Gastroesophageal sphincter (tissue), 4 donors: ENCODE data around the gene BLVRA. TPM values are rescaled to one million over a fixed set of nuclear protein-coding genes. Genes with fewer than 3 reads are reported as not detected.
"Not testable (repeated sequence)": the region's sequence is repeated elsewhere in the genome, so short reads cannot be mapped to it uniquely, and the experiment has no call there.

Experiments
- ATAC-seq: fragments of 150-250 bp; one replicate; pipeline ENCODE4 v1.9.1; 2016; ENCODE audit warnings: mild to moderate bottlenecking, moderate library complexity
- H3K27ac ChIP-seq, 4 donors: fragments of 200-600 bp; sonication (generic) in 3 of 4; 1 replicate in 3 of 4; 2 replicates in 1 of 4; pipeline ENCODE4 v1.5.1; 2016 to 2019
- H3K27me3 ChIP-seq: fragments of 200-600 bp; sonication (generic); one replicate; pipeline ENCODE4 v1.5.1; 2019
- H3K36me3 ChIP-seq, 2 donors: fragments of 200-600 bp; sonication (generic); one replicate each; pipeline ENCODE4 v1.5.1; 2019; ENCODE audit warnings: control low read depth in 1 of 2
- H3K4me1 ChIP-seq, 3 donors: fragments of 200-600 bp; sonication (generic); 1 replicate in 2 of 3; 2 replicates in 1 of 3; pipeline ENCODE4 v1.5.1; 2016 to 2019; ENCODE audit warnings: control low read depth in 2 of 3
- H3K4me3 ChIP-seq, 2 donors: fragments of 200-600 bp; sonication (generic); one replicate each; pipeline ENCODE4 v1.5.1; 2019; ENCODE audit warnings: mild to moderate bottlenecking in 1 of 2, moderate library complexity in 1 of 2
- H3K9me3 ChIP-seq, 3 donors: fragments of 200-600 bp; sonication (generic); one replicate each; pipeline ENCODE4 v1.5.1; 2017 to 2019; ENCODE audit warnings: control low read depth in 2 of 3
- CTCF ChIP-seq, 4 experiments: fragments of 200-600 bp in 2 of 4; fragments of 450-650 bp in 2 of 4; sonication (generic) in 1 of 4; IDR thresholded peaks; one replicate each; pipeline ENCODE4 v1.5.1; 2017 to 2019; ENCODE audit warnings: antibody characterized with exemption in 4 of 4, mild to moderate bottlenecking in 2 of 4, moderate library complexity in 2 of 4
- EP300 ChIP-seq: sonication (generic); formaldehyde crosslinking; IDR thresholded peaks from one replicate; pipeline ENCODE4 v1.6.1; 2017; ENCODE audit warnings: antibody characterized with exemption, mild to moderate bottlenecking
- POLR2A ChIP-seq, 2 donors: fragments of 450-650 bp; IDR thresholded peaks; one replicate each; pipeline ENCODE4 v1.6.1; 2017; ENCODE audit warnings: antibody characterized with exemption in 2 of 2, mild to moderate bottlenecking in 2 of 2, moderate library complexity in 1 of 2
- POLR2AphosphoS5 ChIP-seq: sonication (generic); formaldehyde crosslinking; IDR thresholded peaks from one replicate; pipeline ENCODE4 v1.6.1; 2017; ENCODE audit warnings: antibody characterized with exemption
- WGBS, 2 donors: methylation state at CpG; one replicate each; pipeline ENCODE4 v1.1.5; 2018; ENCODE audit warnings: low coverage in 1 of 2; 5-methylcytosine and 5-hydroxymethylcytosine counted together
- total RNA-seq, 4 donors: library from RNA; depleted of rRNA; stranded (reverse); fragments of >200 nt; gene quantifications; one replicate each; pipeline ENCODE4 v1.1.0, GENCODE V29; 2016

BLVRA gene
- total RNA-seq, 4 donors from 2014 or later: 65.6 to 113 (median 92.6) TPM

DNA sequence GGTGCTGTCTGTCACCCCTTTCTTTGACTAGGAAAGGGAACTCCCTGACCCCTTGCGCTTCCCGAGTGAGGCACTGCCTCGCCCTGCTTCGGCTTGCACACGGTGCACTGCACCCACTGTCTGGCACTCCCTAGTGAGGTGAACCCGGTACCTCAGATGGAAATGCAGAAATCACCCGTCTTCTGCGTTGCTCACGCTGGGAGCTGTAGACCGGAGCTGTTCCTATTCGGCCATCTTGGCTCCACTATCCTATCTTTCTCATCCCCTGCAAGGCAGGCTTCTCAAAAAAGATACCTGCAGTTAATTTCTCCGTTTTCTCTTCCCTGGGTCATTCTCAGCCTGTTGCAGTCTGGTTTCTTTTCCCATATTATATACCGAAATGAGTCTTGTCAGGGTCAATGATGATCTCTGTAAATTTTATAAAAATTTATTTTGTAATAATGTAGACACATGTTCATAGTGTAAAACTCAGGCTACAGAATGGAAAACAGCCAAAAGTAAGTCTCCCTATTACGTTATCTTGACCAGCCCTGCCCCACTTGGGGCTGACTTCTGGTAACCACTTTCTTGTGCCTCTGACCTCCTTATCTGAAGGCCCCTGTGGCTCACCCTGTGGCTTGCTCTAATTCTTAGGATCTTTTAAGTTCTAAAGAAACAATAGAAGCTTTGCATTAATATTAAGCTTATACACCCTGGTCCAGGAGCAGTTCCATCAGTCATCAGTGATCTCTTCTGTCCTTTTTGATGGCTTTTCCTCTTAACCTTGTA, 20.7 kb downstream of the BLVRA start:
- H3K9me3 ChIP-seq: no peaks in the 10 kb centered on the region
- H3K27ac ChIP-seq: no peak overlapping the region
- ATAC-seq: no peak
- no peak for TF ChIP-seq CTCF (IDR thresholded peaks at IDR 0.05)
- TF ChIP-seq POLR2A (IDR thresholded peaks at IDR 0.05): no peak
- no peak for TF ChIP-seq EP300
- no peak for TF ChIP-seq POLR2AphosphoS5
- peaks cover 0 to 31% (median 0%) of the 10 kb centered on the region in 3 donors for H3K4me1 ChIP-seq
- 94 to 96% methylated on average over 4 to 11 of the region's 14 CpGs for WGBS, 2 donors
- H3K27me3 ChIP-seq: no peaks in the 10 kb centered on the region
- H3K36me3 ChIP-seq: peaks cover 0 to 12% of the 10 kb centered on the region in 2 donors
- H3K4me3 ChIP-seq: no peak overlapping the region

DNA sequence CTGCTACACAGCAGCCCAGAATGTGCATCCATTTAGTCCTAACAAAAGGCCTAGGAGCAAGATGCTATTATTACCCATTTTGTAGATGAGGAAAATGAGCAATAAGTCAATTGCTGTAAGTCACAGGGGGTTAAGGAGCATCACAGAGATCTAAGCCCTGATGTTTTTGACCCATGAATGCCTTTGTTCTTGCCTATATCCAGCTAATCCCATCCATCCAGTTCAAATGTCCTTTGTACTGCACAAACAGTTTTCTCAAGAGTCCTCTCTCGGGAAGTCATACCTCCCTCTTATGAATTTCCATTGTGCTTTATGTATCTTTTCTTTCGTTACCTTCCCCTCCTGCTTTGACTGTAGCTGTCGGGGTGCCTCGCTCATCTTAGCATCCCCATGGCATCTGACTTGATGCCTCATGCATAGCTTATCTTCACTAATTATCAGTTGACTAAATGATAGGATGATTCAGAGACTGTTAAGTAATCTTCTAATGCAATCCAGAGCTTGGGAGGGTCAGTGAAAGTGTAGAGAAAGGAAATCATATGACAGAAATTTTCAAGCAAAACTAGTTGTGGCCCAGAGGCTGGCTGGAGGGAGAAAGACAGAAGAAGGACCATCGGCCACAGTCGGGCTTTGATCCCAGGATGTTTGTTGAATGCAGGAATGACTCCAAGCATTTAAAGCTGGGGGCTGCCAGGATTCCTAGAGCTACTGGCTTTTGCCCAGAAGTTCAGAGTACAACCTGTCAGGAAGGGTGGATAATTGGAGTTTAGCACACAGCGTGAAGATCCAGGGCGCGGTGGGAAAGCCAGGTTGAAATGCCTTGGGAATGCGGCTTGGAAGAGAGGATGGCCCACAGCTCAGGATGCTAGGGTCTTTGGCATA, 23.5 kb downstream of the BLVRA start:
- TF ChIP-seq POLR2A (IDR thresholded peaks at IDR 0.05) (no peak), POLR2AphosphoS5 (peak; percentile 17)
- Histone ChIP-seq H3K9me3 (no peaks in the 10 kb centered on the region), H3K27me3 (no peaks in the 10 kb centered on the region), H3K27ac (peak overlapping the region in 1 of 4 donors; percentile 11), H3K4me1 (peaks cover 0 to 57% (median 7%) of the 10 kb centered on the region in 3 donors), H3K4me3 (no peak overlapping the region), H3K36me3 (peaks cover 0 to 12% of the 10 kb centered on the region in 2 donors)
- peak; percentile 56 for ATAC-seq
- WGBS, 2 donors: 70 to 76% methylated on average over 7 to 10 of the region's 10 CpGs

DNA sequence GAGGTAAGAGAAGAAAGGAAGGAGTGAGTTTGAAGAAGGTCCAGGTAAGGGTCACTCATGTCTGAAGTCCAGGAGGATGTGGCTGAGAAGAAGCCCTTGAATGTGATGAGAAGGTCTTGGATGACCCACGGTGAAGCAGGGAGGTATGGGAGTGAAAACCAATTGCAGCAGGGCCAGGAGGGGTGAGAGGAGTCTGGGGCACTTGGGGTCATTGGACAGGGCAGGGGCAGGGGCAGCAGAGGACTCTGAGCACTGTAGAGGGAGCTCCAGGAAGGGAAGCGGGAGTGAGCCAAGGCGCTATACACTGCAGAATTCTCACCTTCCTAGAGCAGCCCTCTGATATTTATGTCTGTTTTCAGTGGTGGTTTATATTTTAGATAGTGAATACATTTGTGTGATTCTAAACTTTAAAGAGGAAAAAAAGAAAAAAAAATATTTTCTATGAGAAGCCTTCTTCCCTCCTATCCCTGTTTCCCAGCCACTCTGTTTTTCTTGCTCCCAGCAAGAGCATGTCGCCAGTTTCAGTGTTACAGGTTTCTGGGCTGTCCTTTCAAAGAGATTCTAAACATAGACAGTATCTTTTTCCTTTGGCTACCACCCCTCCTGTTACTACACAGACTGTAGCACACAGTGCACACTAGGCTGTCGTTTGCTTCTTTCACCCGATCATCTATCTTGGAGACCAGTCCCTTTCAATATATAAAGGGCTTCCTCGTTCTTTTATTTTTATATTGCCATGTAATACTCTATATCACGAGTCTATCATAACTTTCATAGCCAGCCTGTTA, 24.5 kb downstream of the BLVRA start:
- H3K4me1 ChIP-seq: peaks cover 0 to 57% (median 7%) of the 10 kb centered on the region in 3 donors
- peak overlapping the region in 1 of 4 donors; percentile 11 for H3K27ac ChIP-seq
- WGBS, 2 donors: 47 to 52% methylated on average over 6 to 7 of the region's 8 CpGs
- H3K4me3 ChIP-seq: no peak overlapping the region
- no peaks in the 10 kb centered on the region for H3K9me3 ChIP-seq
- H3K27me3 ChIP-seq: no peaks in the 10 kb centered on the region
- no peak for ATAC-seq
- no peak for TF ChIP-seq POLR2AphosphoS5
- no peak for TF ChIP-seq POLR2A (IDR thresholded peaks at IDR 0.05)
- TF ChIP-seq CTCF (IDR thresholded peaks at IDR 0.05): no peak
- TF ChIP-seq EP300: no peak
- H3K36me3 ChIP-seq: peaks cover 0 to 18% of the 10 kb centered on the region in 2 donors

DNA sequence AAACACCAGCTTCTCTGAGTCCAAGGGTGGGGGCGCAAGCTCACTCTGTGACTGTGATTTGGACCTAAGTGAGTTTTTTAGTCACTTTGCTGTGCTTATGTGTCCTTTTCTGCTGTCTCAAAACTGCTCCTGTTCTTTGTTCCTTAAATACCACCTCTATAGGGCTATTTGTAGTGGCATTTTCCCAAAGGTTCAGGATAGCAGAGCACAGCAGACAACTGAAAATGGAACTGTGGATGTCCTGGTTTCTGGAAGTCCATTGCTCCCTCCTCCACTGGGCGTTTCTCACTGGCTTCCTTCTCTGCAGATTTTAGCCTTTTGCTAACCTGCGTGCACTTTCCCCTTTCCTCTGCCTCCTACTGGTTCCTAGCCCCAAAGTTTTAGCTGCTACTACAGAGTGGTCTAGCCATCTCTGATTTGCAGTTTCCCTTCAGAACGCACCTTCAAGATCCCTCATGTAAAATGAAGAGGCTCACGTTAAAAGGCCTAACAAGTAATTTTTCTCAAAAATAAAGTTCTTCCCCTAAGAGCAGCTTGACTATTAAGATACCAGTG, 25.6 kb downstream of the BLVRA start:
- no peaks in the 10 kb centered on the region for H3K9me3 ChIP-seq
- ATAC-seq: no peak
- H3K27ac ChIP-seq: peak overlapping the region in 2 of 4 donors; percentile 1 to 52
- no peak for TF ChIP-seq POLR2AphosphoS5
- TF ChIP-seq CTCF (IDR thresholded peaks at IDR 0.05): no peak
- TF ChIP-seq EP300: no peak
- no peak for TF ChIP-seq POLR2A (IDR thresholded peaks at IDR 0.05)
- peaks cover 0 to 57% (median 7%) of the 10 kb centered on the region in 3 donors for H3K4me1 ChIP-seq
- H3K36me3 ChIP-seq: peaks cover 0 to 28% of the 10 kb centered on the region in 2 donors
- 91 to 92% methylated on average over 3 to 5 of the region's 5 CpGs for WGBS, 2 donors
- no peak overlapping the region for H3K4me3 ChIP-seq
- no peaks in the 10 kb centered on the region for H3K27me3 ChIP-seq

- not testable (repeated sequence) for H3K4me3 ChIP-seq, H3K9me3 ChIP-seq, H3K27me3 ChIP-seq, ATAC-seq
- peaks cover 0 to 57% (median 7%) of the 10 kb centered on the region in 3 donors for H3K4me1 ChIP-seq
- peaks cover 0 to 32% of the 10 kb centered on the region in 2 donors for H3K36me3 ChIP-seq
- H3K27ac ChIP-seq: peak overlapping the region in 3 of 4 donors; percentile 52 to 68 (median 57)
- WGBS, 2 donors: 50 to 69% methylated on average over 1 to 6 of the region's 8 CpGs
Observed at GRCh38 chr7:43784585-43785087, 26.2 kb downstream of the BLVRA start.
